Neural progenitor cell (in vitro differentiated cells): Measurements from ENCODE around the gene FAM13B. TPM values are rescaled to one million over a fixed set of nuclear protein-coding genes. Genes with fewer than 3 reads are reported as not detected.

Experiments
- DNase-seq: peaks from one replicate; pipeline ENCODE4 v3.0.0-alpha.2; 2016; ENCODE audit warnings: low spot score
- H2AFZ ChIP-seq: fragments of 200-600 bp; sonication (generic); replicated peaks from 2 replicates; pipeline ENCODE4 v1.6.1; 2016; ENCODE audit warnings: antibody characterized with exemption
- H3F3A ChIP-seq: fragments of 200-600 bp; sonication (generic); 2 replicates; pipeline ENCODE4 v1.6.1; 2016; ENCODE audit warnings: antibody characterized with exemption, low read depth
- H3K27ac ChIP-seq: fragments of 200-600 bp; sonication (generic); 2 replicates; pipeline ENCODE4 v1.5.1; 2016; ENCODE audit warnings: mild to moderate bottlenecking
- H3K27me3 ChIP-seq: fragments of 200-600 bp; sonication (generic); 2 replicates; pipeline ENCODE4 v1.6.1; 2016; ENCODE audit warnings: mild to moderate bottlenecking, moderate library complexity
- H3K36me3 ChIP-seq: fragments of 200-600 bp; sonication (generic); 2 replicates; pipeline ENCODE4 v1.5.1; 2016
- H3K4me1 ChIP-seq: fragments of 200-600 bp; sonication (generic); 2 replicates; pipeline ENCODE4 v1.6.1; 2016; ENCODE audit warnings: mixed run types
- H3K4me2 ChIP-seq: fragments of 200-600 bp; sonication (generic); 2 replicates; pipeline ENCODE4 v1.6.1; 2016
- H3K4me3 ChIP-seq: fragments of 200-600 bp; sonication (generic); 2 replicates; pipeline ENCODE4 v1.5.1; 2016
- H3K79me2 ChIP-seq: fragments of 200-600 bp; sonication (generic); 2 replicates; pipeline ENCODE4 v1.6.1; 2016; ENCODE audit warnings: low read depth
- H3K9ac ChIP-seq: fragments of 200-600 bp; sonication (generic); 2 replicates; pipeline ENCODE4 v1.6.1; 2016
- H3K9me3 ChIP-seq: fragments of 200-600 bp; sonication (generic); 2 replicates; pipeline ENCODE4 v1.5.1; 2016; ENCODE audit warnings: low read depth
- H4K20me1 ChIP-seq: fragments of 200-600 bp; sonication (generic); 2 replicates; pipeline ENCODE4 v1.6.1; 2016; ENCODE audit warnings: low read depth
- H3K27ac Mint-ChIP-seq: 3 replicates; pipeline ENCODE4 v1.8.0; 2021; ENCODE audit warnings: mixed read lengths
- H3K27me3 Mint-ChIP-seq: 2 replicates; pipeline ENCODE4 v1.8.0; 2022; ENCODE audit warnings: low read depth, mild to moderate bottlenecking, inconsistent platforms, moderate library complexity, mixed read lengths; ENCODE audit not compliant: insufficient read depth
- H3K36me3 Mint-ChIP-seq: 3 replicates; pipeline ENCODE4 v1.8.0; 2021; ENCODE audit warnings: mixed read lengths
- H3K4me1 Mint-ChIP-seq: 3 replicates; pipeline ENCODE4 v1.8.0; 2021; ENCODE audit warnings: mixed read lengths
- H3K4me3 Mint-ChIP-seq: 3 replicates; pipeline ENCODE4 v1.8.0; 2021; ENCODE audit warnings: mild to moderate bottlenecking, moderate library complexity, mixed read lengths
- H3K9me3 Mint-ChIP-seq: 3 replicates; pipeline ENCODE4 v1.8.0; 2020; ENCODE audit warnings: mixed read lengths
- CTCF ChIP-seq: fragments of 200-600 bp; sonication (generic); IDR thresholded peaks from 2 replicates; pipeline ENCODE4 v1.5.1; 2017; ENCODE audit warnings: antibody characterized with exemption, mild to moderate bottlenecking
- EZH2 ChIP-seq: fragments of 200-600 bp; sonication (generic); IDR thresholded peaks from 2 replicates; pipeline ENCODE4 v1.6.1; 2017; ENCODE audit warnings: antibody characterized with exemption, mild to moderate bottlenecking, moderate library complexity
- EZH2phosphoT487 ChIP-seq: fragments of 200-600 bp; sonication (generic); IDR thresholded peaks from 2 replicates; pipeline ENCODE4 v1.6.1; 2017; ENCODE audit warnings: antibody characterized with exemption
- total RNA-seq: library from RNA; depleted of rRNA; stranded (reverse); fragments of >200 nt; gene quantifications from 2 replicates; pipeline ENCODE4 v1.2.3, GENCODE V29; 2015; ENCODE audit warnings: low replicate concordance

The FAM13B gene
- total RNA-seq = 25.4 and 41.7 TPM in 2 replicates

GRCh38 chr5:138032572-138033385 is at the start of gene FAM13B:
Gene FAM13B (minus strand): TSS chr5:138033079. CDS start chr5:138019111, 13,968 bp downstream.
- Mint-ChIP-seq H3K36me3 (peaks cover 13% of the 10 kb centered on the region), H3K4me1 (peaks cover 30% of the 10 kb centered on the region), H3K4me3 (peak within 1 kb of the TSS; percentile 99), H3K27me3 (peaks cover 4% of the 10 kb centered on the region), H3K27ac (peak within 1 kb of the TSS; percentile 96), H3K9me3 (peaks cover 1% of the 10 kb centered on the region)
- Histone ChIP-seq H3K4me3 (peak within 1 kb of the TSS; percentile 70), H3K4me1 (peaks cover 12% of the 10 kb centered on the region), H3K36me3 (no peaks in the 10 kb centered on the region), H3K4me2 (peak within 1 kb of the TSS; percentile 88), H4K20me1 (peaks cover 47% of the 10 kb centered on the region), H3F3A (peaks cover 14% of the 10 kb centered on the region), H3K27ac (peak within 1 kb of the TSS; percentile 99), H3K9ac (peak within 1 kb of the TSS; percentile 78), H2AFZ (peak within 1 kb of the TSS; percentile 91), H3K9me3 (no peaks in the 10 kb centered on the region), H3K27me3 (no peaks in the 10 kb centered on the region), H3K79me2 (peaks cover 54% of the 10 kb centered on the region)
- no peak for TF ChIP-seq EZH2phosphoT487
- TF ChIP-seq EZH2 = no peak
- no peak for TF ChIP-seq CTCF
- DNase-seq = peak; percentile 94

GRCh38 chr5:138082033-138082432 is 49.2 kb upstream of the FAM13B start:
- DNase-seq = no peak

GRCh38 chr5:138078006-138078643 is 45.2 kb upstream of the FAM13B start:
- Mint-ChIP-seq H3K27ac (peak overlapping the region; percentile 57), H3K36me3 (no peaks in the 10 kb centered on the region), H3K9me3 (no peaks in the 10 kb centered on the region), H3K4me3 (no peak overlapping the region), H3K4me1 (peaks cover 12% of the 10 kb centered on the region), H3K27me3 (no peaks in the 10 kb centered on the region)
- no peak overlapping the region for H3K9ac ChIP-seq
- H3K4me1 ChIP-seq = peaks cover 29% of the 10 kb centered on the region
- H3K27ac ChIP-seq = peak overlapping the region; percentile 64
- no peak overlapping the region for H3K4me3 ChIP-seq
- no peaks in the 10 kb centered on the region for H3K9me3 ChIP-seq
- H3K4me2 ChIP-seq = peak overlapping the region; percentile 58
- no peak for TF ChIP-seq CTCF
- TF ChIP-seq EZH2phosphoT487 = no peak
- TF ChIP-seq EZH2 = no peak
- peaks cover 39% of the 10 kb centered on the region for H3F3A ChIP-seq
- H3K27me3 ChIP-seq = no peaks in the 10 kb centered on the region
- no peaks in the 10 kb centered on the region for H3K36me3 ChIP-seq
- no peaks in the 10 kb centered on the region for H4K20me1 ChIP-seq
- no peaks in the 10 kb centered on the region for H3K79me2 ChIP-seq
- peak; percentile 39 for DNase-seq
- H2AFZ ChIP-seq = peak overlapping the region; percentile 10

More at GRCh38 chr5:138082033-138082432, 49.2 kb upstream of the FAM13B start:
- Histone ChIP-seq H3K4me2 (no peak overlapping the region), H3K27me3 (no peaks in the 10 kb centered on the region), H3K4me1 (peaks cover 26% of the 10 kb centered on the region), H3K27ac (no peak overlapping the region), H3K9me3 (no peaks in the 10 kb centered on the region), H3K4me3 (no peak overlapping the region), H3K9ac (no peak overlapping the region), H3K36me3 (no peaks in the 10 kb centered on the region), H3F3A (peaks cover 19% of the 10 kb centered on the region), H3K79me2 (no peaks in the 10 kb centered on the region), H4K20me1 (no peaks in the 10 kb centered on the region), H2AFZ (no peak overlapping the region)
- Mint-ChIP-seq H3K27ac (no peak overlapping the region), H3K36me3 (no peaks in the 10 kb centered on the region), H3K9me3 (no peaks in the 10 kb centered on the region), H3K4me3 (no peak overlapping the region), H3K4me1 (peaks cover 10% of the 10 kb centered on the region), H3K27me3 (no peaks in the 10 kb centered on the region)
- TF ChIP-seq CTCF (peak; percentile 16), EZH2phosphoT487 (no peak), EZH2 (no peak)
